T-helper 2 cell treated with Interferon-gamma antibody and Interleukin-4, amounts not matched to agents 100 ng/mL and 5 ng/mL, for 36 hours (primary cell): ENCODE results near the gene TPST2. TPM values are rescaled to one million over a fixed set of nuclear protein-coding genes. Genes with fewer than 3 reads are reported as not detected.

ENCODE experiments used
- intact Hi-C: fragments of 100-400 bp; cut with micrococcal nuclease; formaldehyde crosslinking; loops from one replicate; pipeline ENCODE4 v1.15.1; 2023
- total RNA-seq: library from RNA; stranded (reverse); gene quantifications from 2 replicates; pipeline ENCODE4 v1.2.3, GENCODE V29; 2022

TPST2 gene
- total RNA-seq, 1 donor from 2014 or later = 19.3 TPM

- intact Hi-C loops = no loop called here
These were observed 8.9 kb downstream of the TPST2 start for GRCh38 chr22:26581026-26581425.

GRCh38 chr22:26580240-26580962 is 9.5 kb downstream of the TPST2 start:
- intact Hi-C loops = no loop called here

DNA sequence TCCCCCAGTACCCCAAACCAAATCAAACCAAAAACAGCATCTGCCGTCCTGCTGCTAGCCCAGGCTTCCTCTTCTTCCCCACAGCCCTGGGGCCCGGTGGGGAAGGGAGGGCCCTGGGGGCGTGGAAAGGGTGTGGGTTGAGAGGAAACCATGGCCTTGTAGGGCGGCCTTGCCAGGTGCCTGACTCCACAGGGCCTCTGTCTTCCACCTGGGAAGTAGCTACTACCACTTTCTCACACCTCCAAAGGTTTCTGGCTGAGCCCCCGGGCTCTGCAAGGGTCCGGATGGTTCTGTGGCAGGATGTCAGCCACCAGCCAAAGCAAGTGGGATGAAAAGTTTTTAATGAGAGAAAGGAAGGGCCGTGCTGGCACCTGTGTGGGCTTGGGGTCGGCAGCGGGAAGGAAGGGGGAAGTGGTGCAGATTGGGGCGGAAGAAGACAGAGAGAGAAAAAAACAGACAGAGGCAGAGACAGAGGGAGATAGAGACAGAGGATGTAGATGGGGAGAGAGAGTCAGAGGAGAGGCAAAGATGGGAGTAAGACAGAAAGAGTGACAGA is 10.5 kb downstream of the TPST2 start:
- intact Hi-C loops = loop anchor here (1.0 kb wide), 1 partner anchor 11 kb away; the partner anchor contains the start of gene TPST2

DNA sequence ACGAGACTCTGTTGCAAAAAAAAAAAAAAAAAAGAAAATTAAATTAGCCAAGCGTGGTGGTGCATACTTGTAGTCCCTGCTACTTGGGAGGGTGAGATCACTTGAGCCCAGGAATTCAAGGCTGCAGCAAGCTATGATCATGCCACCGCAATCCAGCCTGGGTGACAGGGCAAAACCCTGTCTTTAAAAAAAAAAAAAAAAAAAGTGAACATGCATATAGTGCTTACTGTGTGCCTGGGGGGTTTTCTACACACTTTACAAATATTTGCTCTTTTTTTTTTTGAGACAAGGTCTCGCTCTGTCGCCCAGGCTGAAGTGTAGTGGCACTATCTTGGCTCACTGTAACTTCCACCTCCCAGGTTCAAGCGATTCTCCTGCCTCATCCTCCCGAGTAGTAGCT is 12.9 kb downstream of the TPST2 start:
- intact Hi-C loops = no loop called here

DNA sequence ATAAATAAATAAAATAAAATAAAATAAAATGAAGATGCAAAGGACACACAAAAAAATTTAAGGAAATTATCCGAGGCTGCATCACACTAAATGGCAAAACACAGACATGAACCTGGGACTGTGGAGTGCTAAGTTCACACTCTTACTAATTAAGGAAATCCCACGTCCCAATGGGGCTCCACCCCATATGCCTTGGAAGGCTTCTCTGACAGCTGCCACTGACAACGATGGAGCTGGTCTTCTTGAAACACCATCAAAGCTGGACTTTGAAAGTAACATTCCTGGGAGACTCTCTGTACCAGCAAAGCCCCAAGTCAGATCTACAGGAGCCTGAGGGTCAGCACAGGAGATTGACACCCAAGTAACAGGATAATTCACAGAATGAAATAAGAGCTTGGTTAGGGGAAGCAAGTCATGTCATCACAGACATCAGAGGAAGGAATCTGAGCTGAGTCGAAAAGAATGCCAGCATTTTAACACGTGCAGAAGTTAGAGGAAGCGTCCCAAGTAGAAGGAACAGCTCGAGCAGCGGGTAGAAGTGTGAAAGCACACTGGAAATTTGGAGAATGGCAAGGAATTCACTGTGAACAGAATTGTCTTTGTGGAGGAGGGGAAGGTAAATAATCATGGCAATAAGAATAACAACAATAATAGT is 13.8 kb downstream of the TPST2 start:
- intact Hi-C loops = no loop called here

DNA sequence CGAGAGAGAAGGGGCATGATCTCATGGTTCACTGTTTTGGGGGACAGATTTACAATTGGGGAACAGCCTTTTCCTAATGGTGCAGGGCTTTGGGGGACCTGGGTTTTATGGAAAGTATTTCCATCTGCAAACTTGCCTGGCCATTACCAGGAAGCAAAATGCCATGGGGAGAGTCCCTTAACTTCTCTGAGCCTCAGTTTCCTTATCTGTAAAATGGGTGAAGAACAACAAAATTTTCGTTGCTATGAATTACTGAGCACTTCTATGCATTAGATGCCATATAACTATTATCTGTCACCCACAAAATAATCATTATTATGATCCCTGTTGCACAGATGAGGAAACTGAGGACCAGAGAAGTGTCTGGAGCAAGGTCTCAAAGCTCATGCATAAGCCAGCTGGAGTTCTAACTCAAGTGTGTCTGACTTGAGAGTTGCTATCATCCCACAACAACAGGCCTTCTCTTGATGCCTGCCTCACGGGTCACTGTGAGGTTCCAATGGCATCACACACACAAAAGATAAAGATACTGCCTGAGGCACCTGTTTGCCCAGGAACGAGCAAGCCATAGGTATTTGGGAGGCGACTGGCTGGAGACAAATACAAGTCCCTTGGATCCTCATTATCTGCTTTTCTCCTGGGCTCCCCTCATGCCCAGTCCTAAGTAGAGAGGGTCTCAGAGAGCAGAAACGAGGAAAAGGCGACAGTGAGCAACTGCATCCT is 15.8 kb downstream of the TPST2 start:
- intact Hi-C loops = no loop called here

DNA sequence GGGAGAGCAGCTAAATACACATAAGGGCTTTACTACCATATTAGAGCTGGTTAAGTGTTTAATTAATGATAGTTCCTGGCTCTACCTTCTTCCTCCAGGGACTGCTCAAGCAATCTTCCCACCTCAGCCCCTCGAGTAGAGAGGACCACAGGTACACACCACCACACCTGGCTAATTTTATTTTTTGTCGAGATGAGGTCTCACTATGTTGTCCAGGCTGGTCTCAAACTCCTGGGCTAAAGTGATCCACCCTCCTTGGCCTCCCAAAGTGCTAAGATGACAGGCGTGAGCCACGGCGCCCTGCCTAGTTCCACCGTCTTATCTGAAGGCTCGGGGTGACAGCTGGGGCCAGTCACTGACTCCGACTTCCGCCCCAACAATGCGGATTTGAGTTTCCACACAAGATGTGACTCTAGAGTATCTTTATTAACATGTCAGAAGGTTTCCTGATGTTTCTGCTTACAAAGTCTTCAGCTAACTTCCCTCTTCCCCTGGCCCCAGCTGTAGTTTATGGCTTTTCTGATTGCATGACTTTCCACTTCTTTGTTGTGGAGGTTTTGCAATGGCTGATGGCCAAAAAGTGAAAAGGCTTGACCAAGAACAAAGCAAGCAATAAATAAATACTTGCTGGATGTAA is 16.8 kb downstream of the TPST2 start:
- intact Hi-C loops = no loop called here

DNA sequence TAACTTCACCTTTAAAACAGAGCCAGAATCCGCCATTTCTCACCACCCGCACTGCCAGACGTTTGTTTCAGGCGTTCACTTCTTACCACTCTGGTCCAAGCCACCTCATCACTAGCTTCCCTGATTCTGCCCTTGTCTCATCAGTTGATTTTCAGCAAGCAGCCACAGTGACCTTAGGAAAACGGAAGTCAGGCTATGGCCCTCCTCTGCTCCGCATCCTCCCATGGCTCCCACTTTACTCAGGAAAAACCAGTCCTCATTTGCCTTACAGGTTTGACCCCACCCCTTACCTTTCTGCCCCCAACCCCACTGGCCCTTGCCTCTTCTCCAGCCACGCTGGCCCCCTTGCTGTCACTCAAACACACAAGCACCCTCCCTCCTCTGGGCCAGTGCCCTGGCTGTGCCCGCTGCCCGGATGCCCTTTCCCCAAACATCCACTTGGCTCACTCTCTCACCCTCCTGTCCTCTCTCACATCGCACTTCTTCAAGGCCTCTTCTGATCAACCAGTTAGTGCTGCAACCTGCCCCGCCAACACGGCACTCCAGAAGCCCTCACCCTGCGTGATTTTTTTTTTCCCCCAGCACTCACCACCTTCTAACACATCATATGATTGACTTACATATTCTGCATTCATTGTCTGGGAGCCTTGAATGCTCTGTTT is 18.9 kb downstream of the TPST2 start:
- intact Hi-C loops = no loop called here

- intact Hi-C loops = no loop called here
These were observed 19.8 kb downstream of the TPST2 start for GRCh38 chr22:26570115-26570514.

DNA sequence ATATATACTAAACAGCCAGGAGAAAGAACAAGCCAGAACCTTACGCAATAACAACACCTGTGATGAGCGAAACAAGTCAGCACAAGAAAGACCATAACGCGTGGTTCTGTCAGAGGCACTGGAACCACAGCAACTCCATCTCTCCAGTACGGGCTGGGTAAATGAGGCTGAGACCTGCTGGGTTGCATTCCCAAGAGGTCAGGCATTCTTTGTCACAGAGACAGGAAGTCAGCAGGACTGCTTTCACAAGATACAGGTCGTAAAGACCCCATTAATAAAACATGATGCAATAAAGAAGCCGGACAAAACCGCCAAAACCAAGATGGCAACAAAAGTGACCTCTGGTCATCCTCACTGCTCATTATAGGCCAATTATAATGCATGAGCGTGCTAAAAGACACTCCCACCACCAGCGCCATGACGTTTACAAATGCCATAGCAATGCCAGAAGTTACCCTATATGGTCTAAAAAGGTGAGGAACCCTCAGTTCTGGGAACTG is 21.7 kb downstream of the TPST2 start:
- intact Hi-C loops = no loop called here

GRCh38 chr22:26567610-26568009 is 22.3 kb downstream of the TPST2 start:
- intact Hi-C loops = no loop called here

DNA sequence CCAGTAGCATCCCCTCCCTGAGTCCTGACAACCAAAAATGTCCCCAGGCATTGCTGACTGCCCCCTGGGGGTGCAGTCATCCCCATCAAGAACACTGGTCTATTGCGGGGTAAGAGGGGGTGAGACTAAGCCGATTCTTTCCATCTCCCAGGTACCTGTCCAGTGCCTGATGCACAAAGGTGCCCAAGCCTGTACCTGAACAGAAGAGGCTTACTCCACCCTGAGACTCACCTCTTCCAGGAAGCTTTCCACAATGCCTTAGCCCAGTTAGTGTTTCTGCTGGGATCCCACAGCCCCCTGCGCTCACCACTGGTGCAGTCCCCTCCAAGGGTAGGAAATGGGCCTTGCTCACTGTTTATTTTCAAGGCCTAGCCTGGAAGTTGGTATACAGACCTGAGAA is 22.9 kb downstream of the TPST2 start:
- intact Hi-C loops = no loop called here

DNA sequence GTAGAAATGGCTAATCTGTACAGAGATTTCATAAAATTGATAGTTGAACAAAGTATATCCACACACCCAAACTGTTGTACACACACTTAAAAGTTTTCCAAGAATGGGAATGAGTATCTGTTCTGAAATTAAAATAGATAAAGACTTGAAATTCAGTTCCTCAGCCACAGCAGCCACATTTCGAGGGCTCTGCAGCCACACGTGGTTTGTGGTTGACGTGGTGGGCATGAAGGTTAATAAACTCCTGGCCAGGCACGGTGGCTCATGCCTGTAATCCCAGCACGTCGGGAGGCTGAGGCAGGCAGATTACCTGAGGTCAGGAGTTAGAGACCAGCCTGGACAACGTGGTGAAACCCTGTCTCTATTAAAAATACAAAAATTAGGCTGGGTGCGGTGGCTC is 24.0 kb downstream of the TPST2 start:
- intact Hi-C loops = no loop called here

- intact Hi-C loops = no loop called here
These were observed 24.8 kb downstream of the TPST2 start for GRCh38 chr22:26565181-26565580.

DNA sequence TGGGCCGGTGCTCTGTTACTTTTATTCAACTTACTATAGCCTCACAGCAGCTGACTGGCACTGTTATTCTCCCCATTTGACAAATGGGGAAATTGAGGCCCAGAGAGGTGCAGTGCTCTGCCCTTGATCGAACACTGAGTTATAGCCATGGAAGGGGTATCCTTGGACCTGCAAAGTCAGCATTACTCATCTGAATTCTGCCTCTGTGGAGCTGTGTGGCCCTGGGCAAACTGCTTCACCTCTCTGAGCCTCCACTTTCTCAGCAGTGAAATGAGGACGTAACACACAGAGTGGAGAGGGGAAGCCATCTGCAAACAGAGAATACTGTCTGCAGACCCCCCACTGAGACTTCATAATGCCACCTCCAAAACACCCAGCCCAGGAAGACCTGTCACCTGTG is 25.3 kb downstream of the TPST2 start:
- intact Hi-C loops = no loop called here

DNA sequence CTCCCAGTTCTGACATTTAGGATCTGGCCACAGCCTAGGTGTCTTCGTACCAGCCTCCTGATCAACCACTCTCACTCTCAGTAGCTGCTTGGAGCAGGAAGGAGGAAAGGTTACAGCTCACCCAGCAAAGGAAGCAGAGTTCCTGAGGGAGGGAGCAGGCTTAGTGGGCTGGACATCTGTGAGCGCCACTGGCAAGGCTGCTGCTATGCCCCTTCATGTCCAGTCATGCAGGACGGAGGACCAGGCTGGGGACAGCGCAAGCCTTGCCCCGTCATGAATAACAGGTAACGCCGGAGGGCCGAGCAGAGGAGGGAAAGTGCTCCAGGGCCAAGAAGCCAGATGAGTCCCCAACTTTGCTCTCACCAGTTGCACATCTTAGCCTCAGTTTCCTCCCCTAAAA is 25.8 kb downstream of the TPST2 start:
- intact Hi-C loops = no loop called here

- intact Hi-C loops = no loop called here
These were observed 26.9 kb downstream of the TPST2 start for GRCh38 chr22:26563022-26563421.

DNA sequence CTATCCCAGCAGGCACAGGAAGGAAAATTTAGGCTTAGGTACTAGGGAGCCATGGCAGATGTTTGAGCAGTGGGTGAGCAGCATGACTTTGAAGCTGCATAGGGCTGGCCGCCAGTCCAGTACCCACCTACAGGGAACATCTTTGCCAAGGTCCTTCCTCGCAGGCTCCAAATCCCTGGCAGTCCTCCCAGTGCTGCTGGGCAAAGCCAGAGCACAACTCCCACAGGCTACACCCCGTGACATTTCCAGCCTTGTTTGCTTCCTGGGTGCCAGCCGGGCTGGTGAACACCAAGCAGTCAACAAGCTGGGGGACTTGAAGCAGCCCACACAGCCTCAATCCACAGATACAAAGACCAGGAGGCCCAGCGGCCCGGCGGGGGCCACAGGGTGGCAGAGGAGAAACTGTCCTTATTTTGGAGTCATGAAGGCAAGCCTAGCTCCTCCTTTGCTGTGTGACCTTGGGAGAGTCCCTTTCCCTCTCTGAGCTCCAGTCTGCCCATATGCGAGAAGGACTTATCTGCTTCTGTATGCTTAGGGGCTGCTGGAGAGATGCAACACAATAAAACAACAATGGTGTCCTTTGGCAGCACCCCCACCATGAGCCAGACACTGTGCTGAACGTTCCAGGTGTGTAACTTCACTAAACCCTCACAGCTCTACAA is 28.0 kb downstream of the TPST2 start:
- intact Hi-C loops = no loop called here

DNA sequence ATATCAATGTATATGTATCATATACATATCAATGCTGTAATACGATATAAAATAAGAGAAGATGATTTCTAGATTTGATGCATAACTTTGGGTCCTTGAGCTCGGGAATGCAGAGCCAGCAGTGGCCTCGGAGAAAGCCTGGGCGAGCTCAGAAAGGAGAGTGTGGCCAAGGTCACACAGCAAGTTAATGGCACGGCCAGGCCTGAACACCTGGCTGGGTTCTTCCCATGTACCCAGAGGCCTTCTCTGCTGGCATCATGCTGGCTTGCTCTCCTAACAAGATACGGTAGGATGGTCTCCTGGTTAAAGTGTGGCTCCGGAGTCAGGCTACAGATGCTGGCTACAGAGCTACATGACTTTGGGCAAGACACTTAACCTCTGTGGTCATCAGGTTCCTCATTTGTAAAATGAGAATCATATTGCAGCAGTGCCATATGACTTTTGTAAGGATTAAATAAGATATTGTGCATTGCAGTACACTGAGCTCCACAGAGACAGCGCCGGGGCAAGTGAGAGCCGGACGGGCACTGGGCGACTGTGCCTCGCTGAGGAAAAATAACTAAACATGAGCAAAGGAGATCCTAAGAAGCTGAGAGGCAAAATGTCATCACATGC is 29.9 kb downstream of the TPST2 start:
- intact Hi-C loops = no loop called here
